GM12801 (cell line): Measurements from ENCODE around the gene NTN1.

Experiments used
- TF ChIP-seq, protein P1 (sequence below): IDR thresholded peaks from one replicate; pipeline ENCODE4 v1.5.1; 2011; ENCODE audit warnings: control low read depth; ENCODE audit not compliant: insufficient read length; ENCODE audit errors: extremely low read depth

The NTN1 gene

GRCh38 chr17:9011001-9011400 is 10.3 kb upstream of the NTN1 start:
- TF ChIP-seq, protein P1, sequence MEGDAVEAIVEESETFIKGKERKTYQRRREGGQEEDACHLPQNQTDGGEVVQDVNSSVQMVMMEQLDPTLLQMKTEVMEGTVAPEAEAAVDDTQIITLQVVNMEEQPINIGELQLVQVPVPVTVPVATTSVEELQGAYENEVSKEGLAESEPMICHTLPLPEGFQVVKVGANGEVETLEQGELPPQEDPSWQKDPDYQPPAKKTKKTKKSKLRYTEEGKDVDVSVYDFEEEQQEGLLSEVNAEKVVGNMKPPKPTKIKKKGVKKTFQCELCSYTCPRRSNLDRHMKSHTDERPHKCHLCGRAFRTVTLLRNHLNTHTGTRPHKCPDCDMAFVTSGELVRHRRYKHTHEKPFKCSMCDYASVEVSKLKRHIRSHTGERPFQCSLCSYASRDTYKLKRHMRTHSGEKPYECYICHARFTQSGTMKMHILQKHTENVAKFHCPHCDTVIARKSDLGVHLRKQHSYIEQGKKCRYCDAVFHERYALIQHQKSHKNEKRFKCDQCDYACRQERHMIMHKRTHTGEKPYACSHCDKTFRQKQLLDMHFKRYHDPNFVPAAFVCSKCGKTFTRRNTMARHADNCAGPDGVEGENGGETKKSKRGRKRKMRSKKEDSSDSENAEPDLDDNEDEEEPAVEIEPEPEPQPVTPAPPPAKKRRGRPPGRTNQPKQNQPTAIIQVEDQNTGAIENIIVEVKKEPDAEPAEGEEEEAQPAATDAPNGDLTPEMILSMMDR: no peak

- TF ChIP-seq, protein P1: no peak
Observed at GRCh38 chr17:9016941-9017552, 4.3 kb upstream of the NTN1 start.

DNA sequence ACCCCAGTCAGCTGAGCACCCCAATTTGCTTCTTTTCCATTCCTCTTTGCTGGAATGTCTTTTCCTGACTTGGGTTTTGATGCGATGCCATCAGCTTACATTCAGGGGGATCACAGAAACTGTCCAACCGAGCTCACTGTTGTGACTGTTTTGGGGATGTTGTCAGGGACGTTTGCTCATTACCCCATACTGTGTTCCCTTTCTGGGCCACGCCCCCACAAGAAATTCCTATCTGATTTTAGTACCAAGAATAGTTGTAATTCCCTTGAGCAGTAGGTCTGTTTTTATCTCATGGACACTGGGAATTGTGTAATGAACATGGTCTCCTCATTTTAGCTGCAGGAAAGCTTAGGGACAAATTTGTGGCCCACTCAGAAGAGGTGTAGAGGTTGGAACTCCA is 2.6 kb upstream of the NTN1 start:
- TF ChIP-seq, protein P1: no peak

GRCh38 chr17:9020096-9020823 is 1.1 kb upstream of the NTN1 start:
- TF ChIP-seq, protein P1: no peak

DNA sequence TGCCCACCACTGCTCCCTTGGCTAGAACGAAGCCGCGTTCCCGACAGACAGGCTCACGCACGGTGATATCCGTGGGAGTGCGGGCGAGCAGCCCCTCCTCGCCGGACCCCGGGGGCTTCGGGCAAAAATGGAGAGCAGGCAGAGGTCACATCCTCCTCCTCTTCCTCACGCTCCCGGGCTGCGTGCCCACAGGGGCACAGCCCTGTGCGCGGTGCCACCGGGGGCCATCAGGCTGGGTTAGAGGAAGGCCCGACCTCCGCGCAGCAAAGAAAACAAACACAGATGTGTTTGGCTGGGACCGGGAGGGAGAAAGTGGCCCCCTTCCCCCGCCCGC is 519 bp upstream of the NTN1 start:
- TF ChIP-seq, protein P1: no peak

GRCh38 chr17:9021992-9022572 is 772 bp downstream of the NTN1 start:
- TF ChIP-seq, protein P1: no peak

- TF ChIP-seq, protein P1: no peak
Observed at GRCh38 chr17:9022573-9023391, 1.5 kb downstream of the NTN1 start.
